Stomach (tissue), 9 donors: ENCODE measurements around the gene CCDC170. TPM values are rescaled to one million over a fixed set of nuclear protein-coding genes. Genes with fewer than 3 reads are reported as not detected.
"Not testable (repeated sequence)": the region's sequence is repeated elsewhere in the genome, so short reads cannot be mapped to it uniquely, and the experiment has no call there.

Experiments used
- DNase-seq, 2 donors: peaks; one replicate each; pipeline versions ENCODE4 v3.0.0 to v3.0.0-alpha.2; 2013 to 2019
- H3K27ac ChIP-seq, 5 donors: fragments of 200-600 bp in 4 of 5; sonication (generic) in 4 of 5; one replicate each; pipeline ENCODE4 v1.5.1; 2013 to 2019; ENCODE audit warnings: mild to moderate bottlenecking in 1 of 5, moderate library complexity in 1 of 5
- H3K27me3 ChIP-seq, 3 donors: fragments of 200-600 bp; sonication (generic); one replicate each; pipeline ENCODE4 v1.5.1; 2017 to 2019; ENCODE audit warnings: mixed run types in 1 of 3
- H3K36me3 ChIP-seq, 4 donors: fragments of 200-600 bp; sonication (generic); 1 replicate in 3 of 4; 2 replicates in 1 of 4; pipeline ENCODE4 v1.5.1; 2016 to 2019
- H3K4me1 ChIP-seq, 4 donors: fragments of 200-600 bp; sonication (generic); one replicate each; pipeline ENCODE4 v1.5.1; 2016 to 2019
- H3K4me3 ChIP-seq, 4 donors: fragments of 200-600 bp; sonication (generic) in 3 of 4; one replicate each; pipeline ENCODE4 v1.5.1; 2016 to 2019; ENCODE audit warnings: mild to moderate bottlenecking in 1 of 4
- H3K9me3 ChIP-seq, 4 donors: fragments of 200-600 bp; sonication (generic); one replicate each; pipeline ENCODE4 v1.5.1; 2016 to 2019
- CTCF ChIP-seq, 7 experiments: fragments of 450-650 bp in 4 of 7; fragments of 200-600 bp in 3 of 7; sonication (generic) in 3 of 7; IDR thresholded peaks; one replicate each; pipeline ENCODE4 v1.5.1; 2016 to 2019; ENCODE audit warnings: antibody characterized with exemption in 7 of 7, control low read depth in 2 of 7, mild to moderate bottlenecking in 1 of 7
- EP300 ChIP-seq: sonication (generic); formaldehyde crosslinking; IDR thresholded peaks from one replicate; pipeline ENCODE4 v1.6.1; 2017; ENCODE audit warnings: antibody characterized with exemption
- POLR2A ChIP-seq, 4 donors: fragments of 450-650 bp; IDR thresholded peaks; one replicate each; pipeline ENCODE4 v1.6.1; 2016; ENCODE audit warnings: antibody characterized with exemption in 4 of 4, control low read depth in 2 of 4, mild to moderate bottlenecking in 1 of 4, moderate library complexity in 1 of 4
- POLR2AphosphoS5 ChIP-seq, 3 donors: sonication (generic); formaldehyde crosslinking; IDR thresholded peaks; one replicate each; pipeline ENCODE4 v1.6.1; 2016; ENCODE audit warnings: antibody characterized with exemption in 3 of 3
- WGBS, 5 donors: extraction: QIAGEN DNeasy Blood & Tissue Kit in 3 of 5; methylation state at CpG; one replicate each; pipeline versions ENCODE4 v1.1.5 to v1.1.7; 2013 to 2018; 5-methylcytosine and 5-hydroxymethylcytosine counted together
- intact Hi-C: fragments of 100-400 bp; cut with DNase I; formaldehyde crosslinking; loops from one replicate; pipeline ENCODE4 v1.15.1; 2023; ENCODE audit warnings: low total_unique reads
- polyA plus RNA-seq, 3 donors: library from polyadenylated mRNA; stranded (reverse); fragments of 200-250 nt; gene quantifications; one replicate each; pipeline ENCODE4 v1.2.3, GENCODE V29; 2013
- total RNA-seq, 5 donors: library from RNA; depleted of rRNA; stranded (reverse); fragments of >200 nt; gene quantifications; one replicate each; pipeline versions ENCODE4 v1.1.0 to v1.2.3, GENCODE V29; 2014 to 2016
- donor health status: healthy with polysubstance abuse.
- donor health status: Bipolar disorder and iron deficiency.
- donor health status: healthy.

Gene CCDC170
- total and polyA plus RNA-seq, 8 donors = 0.05 to 3.6 (median 0.61) TPM; not detected in 1

GRCh38 chr6:151451417-151451949 lies 42.3 kb upstream of the CCDC170 start:
- Histone ChIP-seq H3K27ac (peak overlapping the region; percentile 77 to 97 (median 93)), H3K9me3 (no peaks in the 10 kb centered on the region), H3K4me1 (peaks cover 17 to 47% (median 26%) of the 10 kb centered on the region in 4 donors), H3K4me3 (peak overlapping the region; percentile 70 to 91 (median 75)), H3K27me3 (no peaks in the 10 kb centered on the region), H3K36me3 (peaks cover 0 to 5% (median 0%) of the 10 kb centered on the region in 4 donors)
- 1% methylated on average over 22 of the region's 22 CpGs for WGBS, 5 donors
- TF ChIP-seq EP300 = no peak
- no peak for TF ChIP-seq POLR2A (IDR thresholded peaks at IDR 0.05)
- TF ChIP-seq CTCF (IDR thresholded peaks at IDR 0.05) = no peak
- no peak for TF ChIP-seq POLR2AphosphoS5 (IDR thresholded peaks at IDR 0.05)
- intact Hi-C loops = no loop called here
- DNase-seq = no peak

GRCh38 chr6:151451950-151452749 lies 41.7 kb upstream of the CCDC170 start, which contains the start of gene RMND1:
Gene RMND1, minus strand, starts transcription at chr6:151452126. Its CDS starts 6,315 bp downstream, at chr6:151445811.
- 0 to 1% (median 1%) methylated on average over 54 to 74 of the region's 74 CpGs for WGBS, 5 donors
- H3K27ac ChIP-seq = peak within 1 kb of the TSS; percentile 90 to 97 (median 95)
- no peaks in the 10 kb centered on the region for H3K9me3 ChIP-seq
- no peaks in the 10 kb centered on the region for H3K27me3 ChIP-seq
- H3K4me1 ChIP-seq = peaks cover 14 to 48% (median 24%) of the 10 kb centered on the region in 4 donors
- intact Hi-C loops = no loop called here
- peaks cover 0 to 6% (median 2%) of the 10 kb centered on the region in 4 donors for H3K36me3 ChIP-seq
- H3K4me3 ChIP-seq = peak within 1 kb of the TSS; percentile 70 to 91 (median 75)
- peak; percentile 100 for DNase-seq
- peak; percentile 76 to 96 (median 95) for TF ChIP-seq POLR2AphosphoS5 (IDR thresholded peaks at IDR 0.05)
- peak in 1 of 7 experiments; percentile 13 for TF ChIP-seq CTCF (IDR thresholded peaks at IDR 0.05)
- TF ChIP-seq POLR2A (IDR thresholded peaks at IDR 0.05) = peak in 1 of 4 donors; percentile 44
- TF ChIP-seq EP300 = no peak

GRCh38 chr6:151452750-151453427 lies 40.9 kb upstream of the CCDC170 start:
- peaks cover 0 to 9% (median 5%) of the 10 kb centered on the region in 4 donors for H3K36me3 ChIP-seq
- intact Hi-C loops = no loop called here
- peak overlapping the region; percentile 70 to 91 (median 75) for H3K4me3 ChIP-seq
- 0 to 1% (median 1%) methylated on average over 24 of the region's 24 CpGs for WGBS, 5 donors
- H3K27ac ChIP-seq = peak overlapping the region; percentile 90 to 97 (median 95)
- TF ChIP-seq EP300 = no peak
- TF ChIP-seq POLR2A (IDR thresholded peaks at IDR 0.05) = no peak
- no peaks in the 10 kb centered on the region for H3K27me3 ChIP-seq
- peak; percentile 40 to 47 for DNase-seq
- peaks cover 14 to 49% (median 24%) of the 10 kb centered on the region in 4 donors for H3K4me1 ChIP-seq
- no peaks in the 10 kb centered on the region for H3K9me3 ChIP-seq

GRCh38 chr6:151455751-151456398 lies 37.9 kb upstream of the CCDC170 start:
- H3K4me3 ChIP-seq, intact Hi-C loops, H3K27ac ChIP-seq, H3K9me3 ChIP-seq, H3K27me3 ChIP-seq, DNase-seq: not testable (repeated sequence)
- Histone ChIP-seq H3K36me3 (peaks cover 21 to 38% (median 34%) of the 10 kb centered on the region in 4 donors), H3K4me1 (peaks cover 14 to 40% (median 23%) of the 10 kb centered on the region in 4 donors)
- WGBS, 5 donors = 53 to 83% (median 57%) methylated on average over 6 to 10 of the region's 10 CpGs

- H3K27ac ChIP-seq = no peak overlapping the region
- no peak for TF ChIP-seq POLR2AphosphoS5 (IDR thresholded peaks at IDR 0.05)
- TF ChIP-seq EP300 = no peak
- no peak for TF ChIP-seq CTCF (IDR thresholded peaks at IDR 0.05)
- no peak for TF ChIP-seq POLR2A (IDR thresholded peaks at IDR 0.05)
- no peaks in the 10 kb centered on the region for H3K9me3 ChIP-seq
- peaks cover 0 to 7% (median 2%) of the 10 kb centered on the region in 4 donors for H3K4me1 ChIP-seq
- no peak for DNase-seq
- intact Hi-C loops = no loop called here
- WGBS, 5 donors = 89 to 94% (median 91%) methylated on average over 4 of the region's 4 CpGs
- H3K36me3 ChIP-seq = peaks cover 25 to 83% (median 61%) of the 10 kb centered on the region in 4 donors
- no peak overlapping the region for H3K4me3 ChIP-seq
- H3K27me3 ChIP-seq = no peaks in the 10 kb centered on the region
Observed at GRCh38 chr6:151461673-151462072, 32.1 kb upstream of the CCDC170 start.
